HepG2 (cell line): ENCODE results near the gene ELMO2. TPM values are rescaled to one million over a fixed set of nuclear protein-coding genes. Genes with fewer than 3 reads are reported as not detected.

ENCODE experiments used
- ATAC-seq: fragments of 200-7000 bp; cut with Tn5 transposase; 3 replicates; pipeline ENCODE4 v1.9.1; 2020; ENCODE audit warnings: mild to moderate bottlenecking, moderate library complexity
- BruUV-seq: library from RNA; stranded (reverse); fragments of 400-500 nt; replicated peaks from 2 replicates; lab custom pipeline; 2021; lab: Mats Ljungman, UMichigan
- CTCF ChIA-PET: fragments of 300-600 bp; formaldehyde crosslinking; extraction: SDS; loops from one replicate; lab custom pipeline; 2021; ENCODE audit warnings: low total read pairs, inconsistent platforms, low intra/inter-chr PET ratio; lab: Yijun Ruan, JAX
- POLR2A ChIA-PET: fragments of 350-600 bp; sonication (Branson Sonifier 250); formaldehyde crosslinking; loops from one replicate; lab custom pipeline; 2020; ENCODE audit warnings: antibody characterized with exemption, inconsistent platforms; lab: Yijun Ruan, JAX
- DNase-seq: peaks from one replicate; pipeline ENCODE4 v3.0.0-alpha.2; 2015; ENCODE audit warnings: low spot score
- FAIRE-seq: peaks from 3 replicates; lab custom pipeline; 2011; peaks lifted over from hg19 to GRCh38; lab: Jason Lieb, UNC
- H2AFZ ChIP-seq: one replicate; pipeline ENCODE4 v1.6.1; 2011; ENCODE audit warnings: low read length, inconsistent platforms
- H3K27ac ChIP-seq: fragments of 300-600 bp; 3 replicates; pipeline ENCODE4 v1.8.0; 2011; ENCODE audit warnings: mixed run types, mild to moderate bottlenecking, mixed read lengths, low read length, inconsistent platforms; ENCODE audit not compliant: insufficient read depth; ENCODE audit errors: extremely low read length
- H3K27me3 ChIP-seq, 2 experiments: fragments of 200-600 bp in 1 of 2; 2 replicates in 1 of 2; 3 replicates in 1 of 2; pipeline versions ENCODE4 v1.6.0 to v1.8.0; 2011; ENCODE audit warnings: low read length in 2 of 2, mild to moderate bottlenecking in 2 of 2, moderate library complexity in 2 of 2, inconsistent platforms in 1 of 2; ENCODE audit not compliant: insufficient read depth in 2 of 2, control insufficient read depth in 1 of 2
- H3K36me3 ChIP-seq, 2 experiments: fragments of 200-600 bp in 1 of 2; replicated peaks in 1 of 2; 2 replicates in 1 of 2; 3 replicates in 1 of 2; pipeline versions ENCODE4 v1.5.1 to v1.8.0; 2011; ENCODE audit warnings: low read length in 2 of 2, inconsistent platforms in 1 of 2; ENCODE audit not compliant: insufficient read depth in 2 of 2, control insufficient read depth in 1 of 2
- H3K4me1 ChIP-seq: 2 replicates; pipeline ENCODE4 v1.5.1; 2012; ENCODE audit warnings: low read length, inconsistent platforms; ENCODE audit not compliant: insufficient read depth
- H3K4me2 ChIP-seq: 2 replicates; pipeline ENCODE4 v1.6.0; 2011; ENCODE audit warnings: low read depth, low read length, inconsistent platforms
- H3K4me3 ChIP-seq, 3 experiments: fragments of 200-600 bp in 1 of 3; sonication (generic), shearing (Covaris generic) in 1 of 3; replicated peaks in 1 of 3; 2 replicates each; pipeline ENCODE4 v1.5.1; 2011 to 2016; ENCODE audit warnings: low read length in 3 of 3, inconsistent platforms in 2 of 3, low read depth in 2 of 3, mild to moderate bottlenecking in 2 of 3, control low read depth in 1 of 3, mixed read lengths in 1 of 3; ENCODE audit not compliant: insufficient read depth in 1 of 3
- H3K79me2 ChIP-seq: one replicate; pipeline ENCODE4 v1.6.1; 2011; ENCODE audit warnings: low read length, inconsistent platforms; ENCODE audit not compliant: insufficient read depth
- H3K9ac ChIP-seq: 2 replicates; pipeline ENCODE4 v1.6.0; 2011; ENCODE audit warnings: mild to moderate bottlenecking, low read depth, low read length, inconsistent platforms; ENCODE audit not compliant: insufficient read depth
- H3K9me3 ChIP-seq: 2 replicates; pipeline ENCODE4 v1.5.1; 2012; ENCODE audit warnings: mild to moderate bottlenecking, low read length
- H4K20me1 ChIP-seq: 2 replicates; pipeline ENCODE4 v1.6.0; 2011; ENCODE audit warnings: inconsistent platforms, mild to moderate bottlenecking, low read length, moderate library complexity; ENCODE audit not compliant: insufficient read depth
- CCAR2 ChIP-seq: fragments of 200-400 bp; formaldehyde crosslinking; optimal IDR thresholded peaks from 2 replicates; pipeline ENCODE3; 2018; ENCODE audit warnings: low read depth, mild to moderate bottlenecking, low read length, moderate library complexity
- CEBPB ChIP-seq: IDR thresholded peaks from 2 replicates; pipeline ENCODE4 v1.6.1; 2011; ENCODE audit warnings: low read depth, low read length, improper control_type of control experiment, borderline replicate concordance
- HOXA5 ChIP-seq: sonication (generic); formaldehyde crosslinking; IDR thresholded peaks from 2 replicates; pipeline ENCODE4 v1.4.0; 2020; ENCODE audit warnings: missing genetic modification reagents
- NPAS2 ChIP-seq: sonication (generic); formaldehyde crosslinking; IDR thresholded peaks from 2 replicates; pipeline ENCODE4 v1.8.0; 2022; ENCODE audit warnings: mild to moderate bottlenecking, missing genetic modification reagents, borderline replicate concordance
- ZFP82 ChIP-seq: sonication (generic); formaldehyde crosslinking; IDR thresholded peaks from 2 replicates; pipeline ENCODE4 v1.5.1; 2020; ENCODE audit warnings: mild to moderate bottlenecking, missing genetic modification reagents, borderline replicate concordance
- ZNF20 ChIP-seq: sonication (generic); formaldehyde crosslinking; IDR thresholded peaks from 2 replicates; pipeline ENCODE4 v1.4.0; 2020; ENCODE audit warnings: mild to moderate bottlenecking, moderate library complexity, missing genetic modification reagents
- ZNF367 ChIP-seq: sonication (generic); formaldehyde crosslinking; IDR thresholded peaks from 2 replicates; pipeline ENCODE4 v1.4.0; 2020; ENCODE audit warnings: missing genetic modification reagents, borderline replicate concordance
- ZNF816 ChIP-seq: sonication (generic); formaldehyde crosslinking; IDR thresholded peaks from 2 replicates; pipeline ENCODE4 v1.8.0; 2022; ENCODE audit warnings: missing genetic modification reagents, mild to moderate bottlenecking, borderline replicate concordance
- ZNF850 ChIP-seq: sonication (generic); formaldehyde crosslinking; conservative IDR thresholded peaks from 2 replicates; pipeline ENCODE4 v1.9.0; 2021; ENCODE audit warnings: mild to moderate bottlenecking, missing genetic modification reagents
- WGBS: methylation state at CpG from one replicate; pipeline ENCODE4 v1.1.6; 2017; ENCODE audit warnings: low lambda C conversion rate; 5-methylcytosine and 5-hydroxymethylcytosine counted together
- in situ Hi-C: cut with HindIII; loops from 2 replicates; pipeline ENCODE4 v1.10.0; 2017; ENCODE audit warnings: low pct_unique_long_range_greater_than_20kb; ENCODE audit not compliant: extremely low pct_ligation_motif_present
- intact Hi-C: fragments of 100-400 bp; cut with micrococcal nuclease; formaldehyde crosslinking; loops from one replicate; pipeline ENCODE4 v1.10.0; 2022; ENCODE audit not compliant: unreplicated experiment
- polyA plus RNA-seq, 8 experiments: library from polyadenylated mRNA; depleted of rRNA in 3 of 8; stranded (reverse) in 7 of 8; unstranded in 1 of 8; fragments of >200 nt; fragmentation: Illumina TruSeq in 4 of 8; extraction: Trizol in 4 of 8; gene quantifications; 2 replicates each; pipeline versions ENCODE4 v1.2.1 to v1.2.3, GENCODE V29; 2011 to 2016; ENCODE audit warnings: low read depth in 4 of 8, missing spikeins in 1 of 8, mixed read lengths in 1 of 8; ENCODE audit not compliant: insufficient read depth in 1 of 8
- total RNA-seq, 5 experiments: library from RNA; depleted of rRNA; stranded (reverse); fragments of >200 nt; fragmentation: Illumina TruSeq; extraction: Trizol; gene quantifications; 2 replicates each; pipeline ENCODE4 v1.2.3, GENCODE V29; 2016; ENCODE audit warnings: low read depth in 1 of 5
- TF ChIP-seq, protein P1 (sequence below): sonication (generic); formaldehyde crosslinking; IDR thresholded peaks from 2 replicates; pipeline ENCODE4 v1.4.0; 2020; ENCODE audit warnings: mild to moderate bottlenecking, missing genetic modification reagents

Gene ELMO2
- total and polyA plus RNA-seq, 2 of the 13 experiments (the other 11 are each of a cell fraction or from before 2014, with no cell fraction given): 30.6 to 35.7 TPM

DNA sequence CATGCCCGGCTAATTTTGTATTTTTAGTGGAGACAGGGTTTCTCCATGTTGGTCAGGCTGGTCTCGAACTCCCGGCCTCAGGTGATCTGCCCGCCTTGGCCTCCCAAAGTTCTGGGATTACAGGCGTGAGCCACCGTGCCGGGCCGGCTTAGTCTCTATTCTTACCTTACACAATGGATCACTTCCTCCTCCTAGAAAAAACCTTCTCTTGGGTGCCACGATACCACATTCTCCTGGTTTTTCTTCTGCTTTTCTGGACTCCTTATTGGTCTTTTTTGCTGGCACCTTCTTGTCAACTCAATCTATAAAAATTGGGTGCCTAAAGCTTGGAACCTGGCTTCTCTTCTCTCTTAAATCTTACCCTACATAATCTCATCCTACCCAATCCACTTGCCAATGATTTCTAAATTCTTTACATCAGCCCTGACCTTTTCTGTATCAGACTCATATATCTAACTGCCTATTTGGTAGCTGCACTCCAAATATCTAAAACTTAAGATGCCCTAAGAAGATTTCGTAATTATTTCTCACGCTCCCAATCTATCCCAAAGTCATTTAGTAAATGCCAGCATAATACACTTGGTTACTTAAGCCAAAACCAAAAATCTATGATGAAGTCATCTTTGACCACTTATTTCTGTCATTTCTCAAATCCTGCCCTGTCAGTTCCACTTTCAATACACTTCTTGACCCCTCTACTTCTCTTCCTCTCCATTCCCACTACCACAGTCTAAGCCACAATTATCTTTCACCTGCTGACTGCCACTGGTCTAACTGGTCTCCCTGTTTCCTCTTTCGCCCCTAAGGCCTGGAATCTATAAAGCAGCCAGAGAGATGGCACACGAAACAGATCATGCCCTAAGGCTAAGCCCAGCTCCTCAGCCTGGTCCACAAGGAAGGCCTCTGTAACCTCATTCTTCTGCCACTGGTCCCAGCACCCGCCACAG is 43.2 kb downstream of the ELMO2 start:
- TSS peak; percentile 72 for BruUV-seq
- 76% methylated on average over 14 of the region's 14 CpGs for WGBS

More for the DNA sequence above, 43.2 kb downstream of the ELMO2 start:
- Histone ChIP-seq H3K27ac (peak overlapping the region; percentile 94), H3K79me2 (peaks cover 24% of the 10 kb centered on the region), H3K36me3 (peaks cover 16 to 36% of the 10 kb centered on the region in 2 experiments), H2AFZ (no peak overlapping the region), H4K20me1 (peaks cover 10% of the 10 kb centered on the region), H3K4me3 (peak overlapping the region; percentile 83 to 95 (median 94)), H3K9me3 (no peaks in the 10 kb centered on the region), H3K27me3 (no peaks in the 10 kb centered on the region; a peak in 1 of 5 replicates), H3K4me2 (peak overlapping the region; percentile 97), H3K4me1 (peaks cover 31% of the 10 kb centered on the region), H3K9ac (peak overlapping the region; percentile 99)
- in situ Hi-C loops (loop anchor here (25.0 kb wide), 1 partner anchor 576 kb away; the partner anchor contains the start of genes DNTTIP1 and WFDC3), intact Hi-C loops (loop anchor here (1.0 kb wide), 1 partner anchor 43 kb away; the partner anchor contains the start of gene ELMO2)
- ATAC-seq (no peak), DNase-seq (no peak), FAIRE-seq (no peak)
- CTCF ChIA-PET: no interaction called here
- POLR2A ChIA-PET: interaction anchor here (0.7 to 2.8 kb wide), 28 partner anchors 9 to 1233 kb away, joined by 3 to 37 read pairs (median 4); partner anchors contain the start of genes PCIF1, PIGT and ZNF335
- TF ChIP-seq ZNF367 (0 out of 2 replicates have a peak, but pooled peaks have one; percentile 26), CEBPB (peak; percentile 60), ZNF850 (CRISPR knock-in tag) (0 out of 2 replicates have a peak, but pooled peaks have one; percentile 27), HOXA5 (no peak), ZNF816 (CRISPR knock-in tag) (peak; percentile 73; the same call in 1 of the 2 replicates), ZFP82 (CRISPR knock-in tag) (0 out of 2 replicates have a peak, but pooled peaks have one; percentile 9), CCAR2 (peak; percentile 37), NPAS2 (CRISPR knock-in tag) (0 out of 2 replicates have a peak, but pooled peaks have one; percentile 43), ZNF20 (0 out of 2 replicates have a peak, but pooled peaks have one; percentile 1)
- TF ChIP-seq, protein P1, sequence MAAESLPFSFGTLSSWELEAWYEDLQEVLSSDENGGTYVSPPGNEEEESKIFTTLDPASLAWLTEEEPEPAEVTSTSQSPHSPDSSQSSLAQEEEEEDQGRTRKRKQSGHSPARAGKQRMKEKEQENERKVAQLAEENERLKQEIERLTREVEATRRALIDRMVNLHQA (CRISPR knock-in tag): no peak
